ENCODE measurements around the gene ORM2. TPM values are rescaled to one million over a fixed set of nuclear protein-coding genes. Genes with fewer than 3 reads are reported as not detected.

The ORM2 gene
- total and polyA plus RNA-seq, 2 of the 8 experiments (the other 6 are each of a cell fraction or from before 2014, with no cell fraction given) = 1.3 TPM; not detected in 1

GRCh38 chr9:114372921-114373448 is 43.3 kb downstream of the ORM2 start:
- DNase-seq (ENCODE audit: low read depth in 1 of 2, low spot score in 2 of 2) (no peak), FAIRE-seq (no peak)
- H3K9me3 ChIP-seq (ENCODE audit: insufficient read depth in 2 of 2, low read depth in 1 of 2, low read length in 1 of 2) = no peaks in the 10 kb centered on the region
- peaks cover 2% of the 10 kb centered on the region in 2 experiments for H4K20me1 ChIP-seq (replicated peaks in 1 of 2; ENCODE audit: control insufficient read depth in 1 of 2, insufficient read depth in 2 of 2, low read length in 2 of 2)
- peak overlapping the region; percentile 84; the same call in 1 of the 2 replicates for H2BK12ac ChIP-seq (ENCODE audit: low read depth, low read length)
- no peak overlapping the region for H3K23ac ChIP-seq (ENCODE audit: insufficient read length)
- H3K36me3 ChIP-seq (ENCODE audit: control insufficient read depth in 2 of 4, insufficient read depth in 4 of 4, low read length in 3 of 4) = peaks cover 2 to 23% (median 6%) of the 10 kb centered on the region in 4 experiments; a peak in 3 of 8 replicates
- H3K9ac ChIP-seq (replicated peaks in 1 of 4; ENCODE audit: extremely low read depth in 1 of 4, low read depth in 3 of 4, low read length in 3 of 4) = no peak overlapping the region
- H3K14ac ChIP-seq (ENCODE audit: insufficient read length) = no peak overlapping the region
- no peak overlapping the region for H4K5ac ChIP-seq (ENCODE audit: insufficient read length, low read depth, low read length)
- H4K91ac ChIP-seq (replicated peaks; ENCODE audit: insufficient read length, low read length) = peak overlapping the region; percentile 77
- H3K23me2 ChIP-seq (ENCODE audit: low read depth, low read length) = peaks cover 11% of the 10 kb centered on the region; the same call in 1 of the 2 replicates
- H2BK20ac ChIP-seq (ENCODE audit: low read length) = peak overlapping the region; percentile 86; the same call in 1 of the 2 replicates
- TF ChIP-seq SIN3A (conservative IDR thresholded peaks at IDR 0.05 in 1 of 2, IDR thresholded peaks at IDR 0.05 in 1 of 2; ENCODE audit: low read depth in 1 of 2, low read length in 2 of 2) = no peak
- no peak for TF ChIP-seq POLR2A (IDR thresholded peaks at IDR 0.05; ENCODE audit: control extremely low read depth in 1 of 2, low read depth in 2 of 2, low read length in 2 of 2)
- no peak for TF ChIP-seq USF2 (IDR thresholded peaks at IDR 0.05; ENCODE audit: low read length)
- no peaks in the 10 kb centered on the region for H3K79me2 ChIP-seq (ENCODE audit: control insufficient read depth in 1 of 2, insufficient read depth in 2 of 2, low read length in 2 of 2)
- H3K4me3 ChIP-seq (ENCODE audit: extremely low read depth in 1 of 4, insufficient read depth in 2 of 4, low read depth in 3 of 4, low read length in 4 of 4) = no peak overlapping the region
- H2BK120ac ChIP-seq (replicated peaks; ENCODE audit: low read depth, low read length) = no peak overlapping the region
- peak overlapping the region; percentile 53 for H3K4ac ChIP-seq (replicated peaks; ENCODE audit: insufficient read length, low read depth, low read length)
- no peaks in the 10 kb centered on the region for H3K79me1 ChIP-seq (ENCODE audit: low read depth, low read length)
- H3K4me2 ChIP-seq (ENCODE audit: insufficient read depth in 1 of 2, low read depth in 2 of 2, low read length in 2 of 2) = no peak overlapping the region
- no peak overlapping the region for H3K27ac ChIP-seq (ENCODE audit: low read depth, low read length)
- peaks cover 7 to 30% (median 22%) of the 10 kb centered on the region in 4 experiments for H3K4me1 ChIP-seq (replicated peaks in 1 of 4; ENCODE audit: control insufficient read depth in 3 of 4, insufficient read depth in 4 of 4, low read length in 3 of 4)
- H3K18ac ChIP-seq (ENCODE audit: extremely low read depth, low read length) = no peak overlapping the region
- ChIA-PET POLR2A (ENCODE audit: partially characterized antibody) (interaction anchor here (0.6 to 5.9 kb wide), 3 partner anchors 13 to 26 kb away, joined by 3 to 67 read pairs (median 4); partner anchors contain the start of gene AKNA), CTCF (ENCODE audit: partially characterized antibody) (interaction anchor here (1.0 to 1.4 kb wide), 2 partner anchors 10 to 12 kb away, joined by 5 read pairs; no protein-coding TSS in a partner anchor)
- H3K56ac ChIP-seq (replicated peaks; ENCODE audit: insufficient read length, low read depth, low read length) = no peak overlapping the region
- H3K27me3 ChIP-seq (replicated peaks in 1 of 4; ENCODE audit: control insufficient read depth in 3 of 4, extremely low read depth in 1 of 4, insufficient read depth in 3 of 4, low read length in 3 of 4) = no peaks in the 10 kb centered on the region
- H2AFZ ChIP-seq (ENCODE audit: low read length) = no peak overlapping the region
- H2BK15ac ChIP-seq (ENCODE audit: low read length) = peak overlapping the region; percentile 81; the same call in 1 of the 2 replicates
- peak overlapping the region; percentile 39; the same call in 1 of the 2 replicates for H4K8ac ChIP-seq (ENCODE audit: extremely low read depth, insufficient read depth, low read length)
- H2BK5ac ChIP-seq (ENCODE audit: low read depth, low read length) = peak overlapping the region; percentile 99; the same call in 1 of the 2 replicates
- WGBS, 2 experiments (ENCODE audit: extremely low coverage in 1 of 2, insufficient coverage in 1 of 2, insufficient read length in 1 of 2, insufficient replicate concordance in 2 of 2, low coverage in 1 of 2, low lambda C conversion rate in 2 of 2, missing lambda C conversion rate in 1 of 2) = 86% methylated on average over 4 of the region's 9 CpGs; no CpG with 5 or more reads in 1 of the 2 experiments
- H2AK5ac ChIP-seq (ENCODE audit: low read depth, low read length) = no peak overlapping the region
